OCI-LY7 (cell line): Measurements from ENCODE around the gene WDCP.

Source experiments
- CTCF ChIP-seq: fragments of 200-600 bp; sonication (generic); conservative IDR thresholded peaks from 2 replicates; pipeline ENCODE4 v1.5.1; 2014; ENCODE audit warnings: mild to moderate bottlenecking, antibody characterized with exemption, low read length, moderate library complexity, mixed read lengths
- EZH2phosphoT487 ChIP-seq: fragments of 200-600 bp; sonication (generic); IDR thresholded peaks from 2 replicates; pipeline ENCODE4 v1.6.1; 2018; ENCODE audit warnings: low read depth, borderline replicate concordance, mild to moderate bottlenecking, mixed run types, antibody characterized with exemption, low read length, moderate library complexity, mixed read lengths

GRCh38 chr2:24022324-24022974 lies 24.7 kb downstream of the WDCP start:
- TF ChIP-seq CTCF (no peak), EZH2phosphoT487 (no peak)
